Testis (tissue), 2 donors: ENCODE measurements around the gene ARAP1.

Experiments used
- POLR2A ChIP-seq: fragments of 450-650 bp; IDR thresholded peaks from one replicate; pipeline ENCODE4 v1.6.1; 2017; ENCODE audit warnings: antibody characterized with exemption, mild to moderate bottlenecking, moderate library complexity
- TF ChIP-seq, protein P1 (sequence below), 3 experiments: fragments of 450-650 bp in 2 of 3; fragments of 200-600 bp in 1 of 3; sonication (generic) in 1 of 3; IDR thresholded peaks; one replicate each; pipeline ENCODE4 v1.5.1; 2016 to 2019; ENCODE audit warnings: antibody characterized with exemption in 3 of 3, mild to moderate bottlenecking in 2 of 3, moderate library complexity in 1 of 3

DNA sequence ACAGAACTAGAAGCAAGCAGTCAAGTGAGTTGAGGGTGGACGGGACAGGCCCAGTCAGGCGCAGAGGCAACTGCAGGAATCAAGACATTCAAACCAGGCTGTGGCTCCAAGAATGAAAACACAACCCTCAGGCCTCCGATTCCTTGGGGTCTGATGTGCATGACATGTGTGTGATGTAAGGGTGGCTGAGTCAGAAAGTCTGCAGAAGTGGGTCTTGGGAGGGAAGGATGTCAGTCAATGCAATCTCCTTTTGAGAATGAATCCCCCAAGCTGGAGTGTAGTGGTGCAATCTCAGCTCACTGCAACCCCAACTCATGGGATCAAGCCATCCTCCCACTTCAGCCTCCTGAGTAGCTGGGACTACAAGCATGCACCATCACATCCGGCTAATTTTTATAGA lies 62.0 kb downstream of the ARAP1 start:
- TF ChIP-seq POLR2A = no peak
- TF ChIP-seq, protein P1, sequence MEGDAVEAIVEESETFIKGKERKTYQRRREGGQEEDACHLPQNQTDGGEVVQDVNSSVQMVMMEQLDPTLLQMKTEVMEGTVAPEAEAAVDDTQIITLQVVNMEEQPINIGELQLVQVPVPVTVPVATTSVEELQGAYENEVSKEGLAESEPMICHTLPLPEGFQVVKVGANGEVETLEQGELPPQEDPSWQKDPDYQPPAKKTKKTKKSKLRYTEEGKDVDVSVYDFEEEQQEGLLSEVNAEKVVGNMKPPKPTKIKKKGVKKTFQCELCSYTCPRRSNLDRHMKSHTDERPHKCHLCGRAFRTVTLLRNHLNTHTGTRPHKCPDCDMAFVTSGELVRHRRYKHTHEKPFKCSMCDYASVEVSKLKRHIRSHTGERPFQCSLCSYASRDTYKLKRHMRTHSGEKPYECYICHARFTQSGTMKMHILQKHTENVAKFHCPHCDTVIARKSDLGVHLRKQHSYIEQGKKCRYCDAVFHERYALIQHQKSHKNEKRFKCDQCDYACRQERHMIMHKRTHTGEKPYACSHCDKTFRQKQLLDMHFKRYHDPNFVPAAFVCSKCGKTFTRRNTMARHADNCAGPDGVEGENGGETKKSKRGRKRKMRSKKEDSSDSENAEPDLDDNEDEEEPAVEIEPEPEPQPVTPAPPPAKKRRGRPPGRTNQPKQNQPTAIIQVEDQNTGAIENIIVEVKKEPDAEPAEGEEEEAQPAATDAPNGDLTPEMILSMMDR (IDR thresholded peaks at IDR 0.05) = no peak
